ENCODE data around the gene C15orf62. TPM values are rescaled to one million over a fixed set of nuclear protein-coding genes. Genes with fewer than 3 reads are reported as not detected.

The C15orf62 gene
- total RNA-seq, 1 donor from 2014 or later = 0.30 TPM

GRCh38 chr15:40756938-40757337 lies 12.8 kb upstream of the C15orf62 start:
- H3K27me3 ChIP-seq (ENCODE audit: low read depth) = no peaks in the 10 kb centered on the region
- DNase-seq = no peak
- peaks cover 4% of the 10 kb centered on the region for H3K36me3 ChIP-seq
- intact Hi-C loops (cut with micrococcal nuclease) = no loop called here
- H3K4me3 ChIP-seq = no peak overlapping the region
- no peak overlapping the region for H3K27ac ChIP-seq (replicated peaks)
- no peak for TF ChIP-seq CTCF (IDR thresholded peaks at IDR 0.05; ENCODE audit: borderline replicate concordance)
- peaks cover 26% of the 10 kb centered on the region for H3K4me1 ChIP-seq
- no peaks in the 10 kb centered on the region for H3K9me3 ChIP-seq (replicated peaks)

GRCh38 chr15:40759961-40760360 lies 9.8 kb upstream of the C15orf62 start:
- no peak for DNase-seq
- intact Hi-C loops (cut with micrococcal nuclease) = no loop called here
- Histone ChIP-seq H3K27ac (replicated peaks) (no peak overlapping the region), H3K4me1 (peaks cover 31% of the 10 kb centered on the region), H3K36me3 (no peaks in the 10 kb centered on the region), H3K9me3 (replicated peaks) (no peaks in the 10 kb centered on the region), H3K27me3 (ENCODE audit: low read depth) (no peaks in the 10 kb centered on the region), H3K4me3 (no peak overlapping the region)
- TF ChIP-seq CTCF (IDR thresholded peaks at IDR 0.05; ENCODE audit: borderline replicate concordance) = no peak

- peak overlapping the region; percentile 80 for H3K27ac ChIP-seq (replicated peaks)
- peak; percentile 56 for DNase-seq
- intact Hi-C loops (cut with micrococcal nuclease) = no loop called here
- H3K9me3 ChIP-seq (replicated peaks) = no peaks in the 10 kb centered on the region
- H3K4me3 ChIP-seq = peak overlapping the region; percentile 69
- peaks cover 27% of the 10 kb centered on the region for H3K4me1 ChIP-seq
- H3K27me3 ChIP-seq (ENCODE audit: low read depth) = no peaks in the 10 kb centered on the region
- no peak for TF ChIP-seq CTCF (IDR thresholded peaks at IDR 0.05; ENCODE audit: borderline replicate concordance)
- peaks cover 12% of the 10 kb centered on the region for H3K36me3 ChIP-seq
These were observed 6.6 kb upstream of the C15orf62 start for GRCh38 chr15:40762919-40763800.

- Histone ChIP-seq H3K27ac (replicated peaks) (peak within 1 kb of the TSS; percentile 80), H3K27me3 (ENCODE audit: low read depth) (no peaks in the 10 kb centered on the region), H3K9me3 (replicated peaks) (no peaks in the 10 kb centered on the region), H3K36me3 (peaks cover 12% of the 10 kb centered on the region), H3K4me3 (peak within 1 kb of the TSS; percentile 69), H3K4me1 (peaks cover 29% of the 10 kb centered on the region)
- peak; percentile 78 for DNase-seq
- TF ChIP-seq CTCF (IDR thresholded peaks at IDR 0.05; ENCODE audit: borderline replicate concordance) = peak; percentile 58
- intact Hi-C loops (cut with micrococcal nuclease) = no loop called here
These were observed 5.8 kb upstream of the C15orf62 start, which contains the start of gene GCHFR for GRCh38 chr15:40763801-40764628. Gene GCHFR (plus strand): TSS chr15:40764068. CDS start chr15:40764181, 113 bp downstream.

- DNase-seq = no peak
- Histone ChIP-seq H3K27ac (replicated peaks) (peak overlapping the region; percentile 80), H3K4me1 (peaks cover 36% of the 10 kb centered on the region), H3K9me3 (replicated peaks) (no peaks in the 10 kb centered on the region), H3K27me3 (ENCODE audit: low read depth) (no peaks in the 10 kb centered on the region), H3K4me3 (peak overlapping the region; percentile 69), H3K36me3 (peaks cover 12% of the 10 kb centered on the region)
- TF ChIP-seq CTCF (IDR thresholded peaks at IDR 0.05; ENCODE audit: borderline replicate concordance) = no peak
- intact Hi-C loops (cut with micrococcal nuclease) = no loop called here
These were observed 5.1 kb upstream of the C15orf62 start for GRCh38 chr15:40764629-40765103.
